Neural progenitor cell (in vitro differentiated cells): ENCODE data around the gene GDF11. TPM values are rescaled to one million over a fixed set of nuclear protein-coding genes. Genes with fewer than 3 reads are reported as not detected.

Experiments used
- DNase-seq: peaks from one replicate; pipeline ENCODE4 v3.0.0-alpha.2; 2016; ENCODE audit warnings: low spot score
- H2AFZ ChIP-seq: fragments of 200-600 bp; sonication (generic); replicated peaks from 2 replicates; pipeline ENCODE4 v1.6.1; 2016; ENCODE audit warnings: antibody characterized with exemption
- H3F3A ChIP-seq: fragments of 200-600 bp; sonication (generic); 2 replicates; pipeline ENCODE4 v1.6.1; 2016; ENCODE audit warnings: antibody characterized with exemption, low read depth
- H3K27ac ChIP-seq: fragments of 200-600 bp; sonication (generic); 2 replicates; pipeline ENCODE4 v1.5.1; 2016; ENCODE audit warnings: mild to moderate bottlenecking
- H3K27me3 ChIP-seq: fragments of 200-600 bp; sonication (generic); 2 replicates; pipeline ENCODE4 v1.6.1; 2016; ENCODE audit warnings: mild to moderate bottlenecking, moderate library complexity
- H3K36me3 ChIP-seq: fragments of 200-600 bp; sonication (generic); 2 replicates; pipeline ENCODE4 v1.5.1; 2016
- H3K4me1 ChIP-seq: fragments of 200-600 bp; sonication (generic); 2 replicates; pipeline ENCODE4 v1.6.1; 2016; ENCODE audit warnings: mixed run types
- H3K4me2 ChIP-seq: fragments of 200-600 bp; sonication (generic); 2 replicates; pipeline ENCODE4 v1.6.1; 2016
- H3K4me3 ChIP-seq: fragments of 200-600 bp; sonication (generic); 2 replicates; pipeline ENCODE4 v1.5.1; 2016
- H3K79me2 ChIP-seq: fragments of 200-600 bp; sonication (generic); 2 replicates; pipeline ENCODE4 v1.6.1; 2016; ENCODE audit warnings: low read depth
- H3K9ac ChIP-seq: fragments of 200-600 bp; sonication (generic); 2 replicates; pipeline ENCODE4 v1.6.1; 2016
- H3K9me3 ChIP-seq: fragments of 200-600 bp; sonication (generic); 2 replicates; pipeline ENCODE4 v1.5.1; 2016; ENCODE audit warnings: low read depth
- H4K20me1 ChIP-seq: fragments of 200-600 bp; sonication (generic); 2 replicates; pipeline ENCODE4 v1.6.1; 2016; ENCODE audit warnings: low read depth
- H3K27ac Mint-ChIP-seq: 3 replicates; pipeline ENCODE4 v1.8.0; 2021; ENCODE audit warnings: mixed read lengths
- H3K27me3 Mint-ChIP-seq: 2 replicates; pipeline ENCODE4 v1.8.0; 2022; ENCODE audit warnings: low read depth, mild to moderate bottlenecking, inconsistent platforms, moderate library complexity, mixed read lengths; ENCODE audit not compliant: insufficient read depth
- H3K36me3 Mint-ChIP-seq: 3 replicates; pipeline ENCODE4 v1.8.0; 2021; ENCODE audit warnings: mixed read lengths
- H3K4me1 Mint-ChIP-seq: 3 replicates; pipeline ENCODE4 v1.8.0; 2021; ENCODE audit warnings: mixed read lengths
- H3K4me3 Mint-ChIP-seq: 3 replicates; pipeline ENCODE4 v1.8.0; 2021; ENCODE audit warnings: mild to moderate bottlenecking, moderate library complexity, mixed read lengths
- H3K9me3 Mint-ChIP-seq: 3 replicates; pipeline ENCODE4 v1.8.0; 2020; ENCODE audit warnings: mixed read lengths
- CTCF ChIP-seq: fragments of 200-600 bp; sonication (generic); IDR thresholded peaks from 2 replicates; pipeline ENCODE4 v1.5.1; 2017; ENCODE audit warnings: antibody characterized with exemption, mild to moderate bottlenecking
- EZH2 ChIP-seq: fragments of 200-600 bp; sonication (generic); IDR thresholded peaks from 2 replicates; pipeline ENCODE4 v1.6.1; 2017; ENCODE audit warnings: antibody characterized with exemption, mild to moderate bottlenecking, moderate library complexity
- EZH2phosphoT487 ChIP-seq: fragments of 200-600 bp; sonication (generic); IDR thresholded peaks from 2 replicates; pipeline ENCODE4 v1.6.1; 2017; ENCODE audit warnings: antibody characterized with exemption
- total RNA-seq: library from RNA; depleted of rRNA; stranded (reverse); fragments of >200 nt; gene quantifications from 2 replicates; pipeline ENCODE4 v1.2.3, GENCODE V29; 2015; ENCODE audit warnings: low replicate concordance

Gene GDF11
- total RNA-seq, 1 donor from 2014 or later = 9.1 TPM

DNA sequence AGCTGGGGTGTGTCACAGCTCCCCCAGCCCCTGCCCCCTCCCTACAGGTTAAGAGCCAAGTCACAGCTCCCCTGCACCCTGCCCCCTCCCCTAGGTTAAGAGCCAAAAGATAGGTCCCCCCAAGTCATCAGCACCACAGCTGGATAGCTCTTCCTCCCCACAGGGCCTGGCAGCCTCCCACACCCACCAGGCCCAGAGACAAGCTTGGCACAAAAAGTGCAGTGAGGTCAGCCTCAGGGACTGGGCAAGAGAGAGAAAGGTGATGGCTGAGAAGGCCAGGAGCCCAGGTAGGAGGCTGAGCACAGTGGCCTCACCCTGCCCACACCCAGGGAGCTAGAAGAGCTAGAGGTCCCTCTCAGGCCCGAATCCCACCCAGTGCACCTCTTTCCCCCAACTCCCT, 44.0 kb upstream of the GDF11 start:
- peaks cover 14% of the 10 kb centered on the region for H3K36me3 Mint-ChIP-seq
- H3K4me2 ChIP-seq = no peak overlapping the region
- no peaks in the 10 kb centered on the region for H3K27me3 ChIP-seq
- no peaks in the 10 kb centered on the region for H3K36me3 ChIP-seq
- H3K4me3 Mint-ChIP-seq = no peak overlapping the region
- no peak overlapping the region for H2AFZ ChIP-seq
- H3K9me3 ChIP-seq = no peaks in the 10 kb centered on the region
- no peaks in the 10 kb centered on the region for H3K9me3 Mint-ChIP-seq
- peaks cover 4% of the 10 kb centered on the region for H3K4me1 Mint-ChIP-seq
- H3K9ac ChIP-seq = no peak overlapping the region
- H3K4me3 ChIP-seq = no peak overlapping the region
- H3K79me2 ChIP-seq = peaks cover 5% of the 10 kb centered on the region
- H3K27ac Mint-ChIP-seq = no peak overlapping the region
- no peaks in the 10 kb centered on the region for H3K4me1 ChIP-seq
- no peak for TF ChIP-seq CTCF
- no peaks in the 10 kb centered on the region for H3F3A ChIP-seq
- H3K27ac ChIP-seq = no peak overlapping the region
- DNase-seq = no peak
- H4K20me1 ChIP-seq = no peaks in the 10 kb centered on the region
- H3K27me3 Mint-ChIP-seq = peaks cover under 1% of the 10 kb centered on the region

- H3K9me3 Mint-ChIP-seq = no peaks in the 10 kb centered on the region
- TF ChIP-seq EZH2phosphoT487 (no peak), CTCF (no peak), EZH2 (no peak)
- no peaks in the 10 kb centered on the region for H3K27me3 ChIP-seq
- no peak overlapping the region for H3K4me2 ChIP-seq
- peaks cover 14% of the 10 kb centered on the region for H3K36me3 Mint-ChIP-seq
- H3K27me3 Mint-ChIP-seq = peaks cover 3% of the 10 kb centered on the region
- no peak overlapping the region for H2AFZ ChIP-seq
- H3K9me3 ChIP-seq = no peaks in the 10 kb centered on the region
- H3K79me2 ChIP-seq = peaks cover 11% of the 10 kb centered on the region
- H4K20me1 ChIP-seq = no peaks in the 10 kb centered on the region
- H3K27ac Mint-ChIP-seq = no peak overlapping the region
- H3K4me1 Mint-ChIP-seq = peaks cover 10% of the 10 kb centered on the region
- H3K36me3 ChIP-seq = no peaks in the 10 kb centered on the region
- no peaks in the 10 kb centered on the region for H3K4me1 ChIP-seq
- no peak overlapping the region for H3K27ac ChIP-seq
- no peaks in the 10 kb centered on the region for H3F3A ChIP-seq
- no peak overlapping the region for H3K9ac ChIP-seq
- H3K4me3 ChIP-seq = no peak overlapping the region
- H3K4me3 Mint-ChIP-seq = no peak overlapping the region
- no peak for DNase-seq
Observed at GRCh38 chr12:55699471-55700055, 43.4 kb upstream of the GDF11 start.

DNA sequence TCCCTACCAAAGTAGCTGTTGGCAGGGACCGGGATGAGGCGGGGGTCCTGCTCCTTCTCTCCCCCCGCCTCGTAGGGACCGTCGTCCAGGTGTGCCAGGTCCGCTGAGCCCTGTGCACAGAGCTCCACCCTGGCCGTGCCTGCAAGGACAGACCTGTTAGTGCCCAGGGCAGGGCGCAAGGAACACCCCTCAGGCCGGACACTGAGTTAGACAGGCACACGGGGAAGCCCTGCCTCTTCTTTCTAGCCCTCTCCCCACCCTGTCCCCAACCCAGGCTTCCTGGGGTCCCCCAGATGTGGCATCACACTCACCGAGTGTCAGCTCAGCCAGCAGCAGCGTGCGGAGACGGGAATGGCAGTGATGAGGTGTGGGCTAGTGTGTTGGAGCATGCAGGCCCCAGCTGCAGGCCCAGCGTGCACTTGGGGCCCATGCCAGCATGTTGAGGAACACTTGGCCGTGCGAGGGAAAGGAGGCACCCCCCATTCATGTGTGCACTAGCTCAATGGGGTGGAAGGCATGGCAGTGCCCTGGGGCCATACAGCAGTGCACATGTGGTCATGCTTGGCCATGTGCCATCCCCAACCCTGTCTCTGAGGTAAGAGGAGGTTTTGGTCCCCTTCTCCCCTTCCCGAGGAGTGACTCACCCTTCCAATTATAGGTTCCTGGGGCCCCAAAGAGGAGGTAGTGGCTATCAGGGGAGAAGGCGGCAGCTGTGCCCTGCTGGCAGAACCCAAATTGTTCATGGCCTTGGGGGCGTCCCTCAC, 42.5 kb upstream of the GDF11 start:
- Mint-ChIP-seq H3K27ac (no peak overlapping the region), H3K4me1 (peaks cover 17% of the 10 kb centered on the region), H3K27me3 (peaks cover 4% of the 10 kb centered on the region), H3K9me3 (no peaks in the 10 kb centered on the region), H3K36me3 (peaks cover 11% of the 10 kb centered on the region), H3K4me3 (no peak overlapping the region)
- no peaks in the 10 kb centered on the region for H3K27me3 ChIP-seq
- H3K79me2 ChIP-seq = peaks cover 20% of the 10 kb centered on the region
- no peak overlapping the region for H2AFZ ChIP-seq
- no peak overlapping the region for H3K4me3 ChIP-seq
- TF ChIP-seq EZH2 (no peak), CTCF (no peak), EZH2phosphoT487 (no peak)
- no peak overlapping the region for H3K4me2 ChIP-seq
- no peak overlapping the region for H3K9ac ChIP-seq
- no peak overlapping the region for H3K27ac ChIP-seq
- DNase-seq = no peak
- peaks cover 7% of the 10 kb centered on the region for H3K4me1 ChIP-seq
- no peaks in the 10 kb centered on the region for H3K9me3 ChIP-seq
- no peaks in the 10 kb centered on the region for H3K36me3 ChIP-seq
- H4K20me1 ChIP-seq = peaks cover 7% of the 10 kb centered on the region
- no peaks in the 10 kb centered on the region for H3F3A ChIP-seq
